Trophoblast cell (in vitro differentiated cells and primary cell): ENCODE measurements around the gene TRPM5.

ENCODE experiments used
- DNase-seq, 2 donors: peaks; one replicate each; pipeline ENCODE4 v3.0.0-alpha.2; 2016
- H2AFZ ChIP-seq: 2 replicates; pipeline ENCODE4 v1.6.1; 2013; ENCODE audit warnings: low read length, moderate library complexity, mild to moderate bottlenecking; ENCODE audit not compliant: insufficient read depth, poor library complexity
- H2AK5ac ChIP-seq: 2 replicates; pipeline ENCODE4 v1.6.1; 2013; ENCODE audit warnings: mild to moderate bottlenecking, low read length
- H2BK120ac ChIP-seq: 2 replicates; pipeline ENCODE4 v1.6.1; 2013; ENCODE audit warnings: low read length, mild to moderate bottlenecking, moderate library complexity; ENCODE audit not compliant: insufficient read depth, poor library complexity
- H2BK12ac ChIP-seq: 2 replicates; pipeline ENCODE4 v1.6.1; 2013; ENCODE audit warnings: mild to moderate bottlenecking, low read length, moderate library complexity
- H2BK5ac ChIP-seq: 2 replicates; pipeline ENCODE4 v1.6.1; 2013; ENCODE audit warnings: low read length, low read depth, moderate library complexity, mild to moderate bottlenecking; ENCODE audit not compliant: poor library complexity
- H3K14ac ChIP-seq: 2 replicates; pipeline ENCODE4 v1.6.1; 2013; ENCODE audit warnings: mild to moderate bottlenecking, low read length
- H3K18ac ChIP-seq: 2 replicates; pipeline ENCODE4 v1.6.1; 2013; ENCODE audit warnings: mild to moderate bottlenecking, low read length
- H3K23ac ChIP-seq: 2 replicates; pipeline ENCODE4 v1.6.1; 2013; ENCODE audit warnings: low read length
- H3K27ac ChIP-seq: 2 replicates; pipeline ENCODE4 v1.5.1; 2013; ENCODE audit warnings: low read depth, mild to moderate bottlenecking, inconsistent platforms, low read length, moderate library complexity
- H3K27me3 ChIP-seq: 2 replicates; pipeline ENCODE4 v1.6.1; 2013; ENCODE audit warnings: inconsistent platforms, mild to moderate bottlenecking, low read length, moderate library complexity; ENCODE audit not compliant: insufficient read depth
- H3K36me3 ChIP-seq, 2 experiments: 1 replicate in 1 of 2; 2 replicates in 1 of 2; pipeline ENCODE4 v1.6.1; 2013; ENCODE audit warnings: low read length in 2 of 2, mild to moderate bottlenecking in 2 of 2, moderate library complexity in 1 of 2; ENCODE audit not compliant: insufficient read depth in 2 of 2, control insufficient read depth in 1 of 2
- H3K4ac ChIP-seq: 2 replicates; pipeline ENCODE4 v1.6.1; 2013; ENCODE audit warnings: low read depth, mild to moderate bottlenecking, low read length, moderate library complexity
- H3K4me1 ChIP-seq, 2 experiments: 1 replicate in 1 of 2; 2 replicates in 1 of 2; pipeline ENCODE4 v1.6.1; 2013; ENCODE audit warnings: low read length in 2 of 2, mild to moderate bottlenecking in 2 of 2, moderate library complexity in 1 of 2; ENCODE audit not compliant: insufficient read depth in 2 of 2, control insufficient read depth in 1 of 2
- H3K4me2 ChIP-seq: 2 replicates; pipeline ENCODE4 v1.6.1; 2013; ENCODE audit warnings: inconsistent platforms, mild to moderate bottlenecking, low read length, moderate library complexity
- H3K4me3 ChIP-seq: 2 replicates; pipeline ENCODE4 v1.5.1; 2013; ENCODE audit warnings: mild to moderate bottlenecking, low read depth, low read length, inconsistent platforms
- H3K79me1 ChIP-seq: one replicate; pipeline ENCODE4 v1.6.1; 2013; ENCODE audit warnings: low read length
- H3K79me2 ChIP-seq: 2 replicates; pipeline ENCODE4 v1.6.1; 2013; ENCODE audit warnings: low read length, mild to moderate bottlenecking; ENCODE audit not compliant: control insufficient read depth, insufficient read depth, poor library complexity
- H3K9ac ChIP-seq: 2 replicates; pipeline ENCODE4 v1.6.1; 2013; ENCODE audit warnings: mild to moderate bottlenecking, low read length
- H3K9me3 ChIP-seq: 2 replicates; pipeline ENCODE4 v1.6.1; 2013; ENCODE audit warnings: low read depth, mild to moderate bottlenecking, control low read depth, inconsistent platforms, low read length; ENCODE audit not compliant: insufficient read depth
- H4K12ac ChIP-seq: 2 replicates; pipeline ENCODE4 v1.6.1; 2013; ENCODE audit warnings: low read depth, mild to moderate bottlenecking, low read length, moderate library complexity
- H4K8ac ChIP-seq: 2 replicates; pipeline ENCODE4 v1.6.1; 2013; ENCODE audit warnings: low read depth, mild to moderate bottlenecking, low read length, moderate library complexity
- H4K91ac ChIP-seq: one replicate; pipeline ENCODE4 v1.6.1; 2013; ENCODE audit warnings: low read depth, mild to moderate bottlenecking, low read length, moderate library complexity
- WGBS: extraction: QIAGEN DNeasy Blood & Tissue Kit; methylation state at CpG from one replicate; pipeline ENCODE4 v1.1.7; 2013; ENCODE audit warnings: missing lambda C conversion rate; ENCODE audit not compliant: insufficient read length, insufficient coverage; ENCODE audit errors: extremely low coverage; 5-methylcytosine and 5-hydroxymethylcytosine counted together

The TRPM5 gene

GRCh38 chr11:2451916-2452315 is 7.6 kb upstream of the TRPM5 start:
- Histone ChIP-seq H3K4me3 (no peak overlapping the region), H3K27me3 (no peaks in the 10 kb centered on the region), H3K4me2 (no peak overlapping the region), H3K14ac (no peak overlapping the region), H3K9ac (no peak overlapping the region), H2BK12ac (no peak overlapping the region), H4K8ac (no peak overlapping the region), H3K27ac (no peak overlapping the region), H3K9me3 (no peaks in the 10 kb centered on the region), H2AK5ac (no peak overlapping the region), H3K36me3 (no peaks in the 10 kb centered on the region), H2BK5ac (no peak overlapping the region), H2BK120ac (no peak overlapping the region), H3K4me1 (no peaks in the 10 kb centered on the region), H4K12ac (no peak overlapping the region), H3K79me1 (no peaks in the 10 kb centered on the region), H3K79me2 (no peaks in the 10 kb centered on the region), H3K23ac (no peak overlapping the region), H3K18ac (no peak overlapping the region), H2AFZ (no peak overlapping the region), H4K91ac (no peak overlapping the region), H3K4ac (no peak overlapping the region)
- no CpG with 5 or more reads among the region's 6 CpGs for WGBS
- no peak for DNase-seq

- Histone ChIP-seq H4K8ac (no peak overlapping the region), H4K12ac (no peak overlapping the region), H4K91ac (no peak overlapping the region), H3K4me1 (no peaks in the 10 kb centered on the region), H2BK5ac (no peak overlapping the region), H2AFZ (no peak overlapping the region), H3K23ac (no peak overlapping the region), H3K79me2 (no peaks in the 10 kb centered on the region), H3K27me3 (peaks cover 4% of the 10 kb centered on the region), H3K14ac (no peak overlapping the region), H3K9me3 (no peaks in the 10 kb centered on the region), H3K27ac (no peak overlapping the region), H3K79me1 (no peaks in the 10 kb centered on the region), H2BK120ac (no peak overlapping the region), H3K4me3 (no peak overlapping the region), H3K36me3 (no peaks in the 10 kb centered on the region), H2BK12ac (no peak overlapping the region), H3K4ac (no peak overlapping the region), H3K18ac (no peak overlapping the region), H3K9ac (no peak overlapping the region), H2AK5ac (no peak overlapping the region), H3K4me2 (no peak overlapping the region)
- WGBS: no CpG with 5 or more reads among the region's 15 CpGs
- no peak for DNase-seq
Measured at GRCh38 chr11:2451336-2451735, 7.0 kb upstream of the TRPM5 start.

GRCh38 chr11:2450321-2451041 is 6.2 kb upstream of the TRPM5 start:
- no CpG with 5 or more reads among the region's 19 CpGs for WGBS
- H4K8ac ChIP-seq: no peak overlapping the region

GRCh38 chr11:2449548-2450320 is 5.4 kb upstream of the TRPM5 start:
- no peaks in the 10 kb centered on the region for H3K36me3 ChIP-seq
- peaks cover 2% of the 10 kb centered on the region for H3K9me3 ChIP-seq
- H3K4ac ChIP-seq: no peak overlapping the region
- no peak overlapping the region for H2BK12ac ChIP-seq
- H3K18ac ChIP-seq: no peak overlapping the region
- no peak overlapping the region for H3K9ac ChIP-seq
- H2AK5ac ChIP-seq: no peak overlapping the region
- no peak overlapping the region for H3K4me2 ChIP-seq
- no peak overlapping the region for H3K27ac ChIP-seq
- H4K12ac ChIP-seq: no peak overlapping the region
- no CpG with 5 or more reads among the region's 26 CpGs for WGBS
- H2BK120ac ChIP-seq: no peak overlapping the region
- H3K79me2 ChIP-seq: no peaks in the 10 kb centered on the region
- no peak for DNase-seq
- no peak overlapping the region for H2AFZ ChIP-seq
- H2BK5ac ChIP-seq: no peak overlapping the region
- H3K27me3 ChIP-seq: peaks cover 18% of the 10 kb centered on the region
- no peaks in the 10 kb centered on the region for H3K4me1 ChIP-seq
- no peak overlapping the region for H4K91ac ChIP-seq
- H4K8ac ChIP-seq: no peak overlapping the region
- H3K23ac ChIP-seq: no peak overlapping the region
- H3K79me1 ChIP-seq: no peaks in the 10 kb centered on the region
- no peak overlapping the region for H3K14ac ChIP-seq
- H3K4me3 ChIP-seq: no peak overlapping the region

More at GRCh38 chr11:2450321-2451041, 6.2 kb upstream of the TRPM5 start:
- DNase-seq: no peak
- Histone ChIP-seq H2BK12ac (no peak overlapping the region), H3K18ac (no peak overlapping the region), H3K4me2 (no peak overlapping the region), H4K91ac (no peak overlapping the region), H3K23ac (no peak overlapping the region), H3K9ac (no peak overlapping the region), H3K4ac (no peak overlapping the region), H3K9me3 (no peaks in the 10 kb centered on the region), H3K27me3 (peaks cover 11% of the 10 kb centered on the region), H2AK5ac (no peak overlapping the region), H3K27ac (no peak overlapping the region), H4K12ac (no peak overlapping the region), H3K4me1 (no peaks in the 10 kb centered on the region), H2AFZ (no peak overlapping the region), H3K36me3 (no peaks in the 10 kb centered on the region), H2BK120ac (no peak overlapping the region), H3K79me2 (no peaks in the 10 kb centered on the region), H3K14ac (no peak overlapping the region), H3K4me3 (no peak overlapping the region), H2BK5ac (no peak overlapping the region), H3K79me1 (no peaks in the 10 kb centered on the region)
